Esophagus muscularis mucosa (tissue), 4 donors: Measurements from ENCODE around the gene PLA2G12A. TPM values are rescaled to one million over a fixed set of nuclear protein-coding genes. Genes with fewer than 3 reads are reported as not detected.

Source experiments
- DNase-seq: peaks from one replicate; pipeline ENCODE4 v3.0.0-alpha.2; 2017; ENCODE audit errors: extremely low spot score
- H3K27ac ChIP-seq, 4 donors: fragments of 200-600 bp; sonication (generic); replicated peaks in 1 of 4; 1 replicate in 3 of 4; 2 replicates in 1 of 4; pipeline ENCODE4 v1.5.1; 2016 to 2019; ENCODE audit warnings: mild to moderate bottlenecking in 1 of 4
- H3K27me3 ChIP-seq, 4 donors: fragments of 200-600 bp; sonication (generic); one replicate each; pipeline versions ENCODE4 v1.5.1 to v1.6.0; 2016 to 2019
- H3K36me3 ChIP-seq, 4 donors: fragments of 200-600 bp; sonication (generic); one replicate each; pipeline ENCODE4 v1.5.1; 2016 to 2019
- H3K4me1 ChIP-seq, 4 donors: fragments of 200-600 bp; sonication (generic); one replicate each; pipeline ENCODE4 v1.5.1; 2016 to 2019
- H3K4me3 ChIP-seq, 4 donors: fragments of 200-600 bp; sonication (generic); 1 replicate in 2 of 4; 2 replicates in 2 of 4; pipeline ENCODE4 v1.5.1; 2016 to 2019; ENCODE audit warnings: mild to moderate bottlenecking in 4 of 4, moderate library complexity in 1 of 4
- H3K9me3 ChIP-seq, 4 donors: fragments of 200-600 bp; sonication (generic); 1 replicate in 3 of 4; 2 replicates in 1 of 4; pipeline ENCODE4 v1.5.1; 2016 to 2019
- EP300 ChIP-seq: sonication (generic); formaldehyde crosslinking; IDR thresholded peaks from one replicate; pipeline ENCODE4 v1.6.1; 2017; ENCODE audit warnings: antibody characterized with exemption
- POLR2A ChIP-seq: fragments of 450-650 bp; IDR thresholded peaks from one replicate; pipeline ENCODE4 v1.6.1; 2017; ENCODE audit warnings: antibody characterized with exemption, moderate library complexity, mild to moderate bottlenecking, low read depth
- POLR2AphosphoS5 ChIP-seq, 2 donors: sonication (generic); formaldehyde crosslinking; IDR thresholded peaks; one replicate each; pipeline ENCODE4 v1.6.1; 2017; ENCODE audit warnings: antibody characterized with exemption in 2 of 2
- WGBS: methylation state at CpG from one replicate; pipeline ENCODE4 v1.1.5; 2018; 5-methylcytosine and 5-hydroxymethylcytosine counted together
- intact Hi-C: fragments of 100-400 bp; cut with DNase I; formaldehyde crosslinking; loops from one replicate; pipeline ENCODE4 v1.15.1; 2023
- total RNA-seq, 4 donors: library from RNA; depleted of rRNA; stranded (reverse); fragments of >200 nt; gene quantifications; one replicate each; pipeline versions ENCODE4 v1.1.0 to v1.2.1, GENCODE V29; 2016
- TF ChIP-seq, protein P1 (sequence below), 3 experiments: fragments of 200-600 bp in 2 of 3; fragments of 450-650 bp in 1 of 3; sonication (generic) in 2 of 3; IDR thresholded peaks; one replicate each; pipeline ENCODE4 v1.5.1; 2017 to 2019; ENCODE audit warnings: antibody characterized with exemption in 3 of 3, mild to moderate bottlenecking in 2 of 3, moderate library complexity in 1 of 3

Gene PLA2G12A
- total RNA-seq, 4 donors from 2014 or later: 18.8 to 24.5 (median 23.4) TPM

DNA sequence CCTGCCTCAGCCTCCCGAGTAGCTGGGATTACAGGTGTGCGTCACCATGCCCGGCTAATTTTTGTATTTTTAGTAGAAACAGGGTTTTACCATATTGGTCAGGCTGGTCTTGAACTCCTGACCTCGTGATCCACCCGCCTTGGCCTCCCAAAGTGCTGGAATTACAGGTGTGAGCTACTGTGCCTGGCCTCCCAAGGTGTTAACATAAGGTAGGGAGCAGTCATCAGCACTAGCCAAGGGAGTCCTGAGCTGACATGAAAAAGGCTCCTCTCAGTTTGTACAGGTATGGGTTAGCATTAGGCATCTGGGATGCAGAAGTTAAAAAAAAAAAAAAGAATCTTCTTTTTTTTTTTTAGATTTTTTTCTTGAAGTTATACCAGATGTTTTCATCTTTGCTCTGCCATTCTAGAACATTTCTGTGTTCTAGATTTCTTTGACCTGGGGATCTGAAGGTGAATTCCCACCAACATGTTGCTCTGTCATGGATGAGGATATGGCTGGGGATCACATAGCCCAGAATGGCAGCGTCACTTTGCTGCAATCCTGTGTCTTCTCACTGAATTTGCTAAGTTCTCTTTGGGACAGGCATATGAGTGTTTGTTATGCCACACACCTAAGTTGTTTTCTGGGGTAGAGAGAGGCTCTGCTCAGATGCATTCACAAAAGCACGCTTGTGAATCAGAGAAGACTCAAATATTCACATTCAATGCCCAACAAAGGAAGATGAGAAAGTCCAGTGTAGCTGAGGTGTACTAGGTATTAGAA, 24.4 kb upstream of the PLA2G12A start:
- WGBS: 72% methylated on average over 6 of the region's 7 CpGs
- DNase-seq: no peak
- intact Hi-C loops: no loop called here
- Histone ChIP-seq H3K4me1 (no peaks in the 10 kb centered on the region), H3K4me3 (no peak overlapping the region), H3K9me3 (no peaks in the 10 kb centered on the region), H3K36me3 (no peaks in the 10 kb centered on the region), H3K27ac (no peak overlapping the region), H3K27me3 (no peaks in the 10 kb centered on the region)
- TF ChIP-seq POLR2A: no peak
- TF ChIP-seq EP300: no peak
- TF ChIP-seq, protein P1, sequence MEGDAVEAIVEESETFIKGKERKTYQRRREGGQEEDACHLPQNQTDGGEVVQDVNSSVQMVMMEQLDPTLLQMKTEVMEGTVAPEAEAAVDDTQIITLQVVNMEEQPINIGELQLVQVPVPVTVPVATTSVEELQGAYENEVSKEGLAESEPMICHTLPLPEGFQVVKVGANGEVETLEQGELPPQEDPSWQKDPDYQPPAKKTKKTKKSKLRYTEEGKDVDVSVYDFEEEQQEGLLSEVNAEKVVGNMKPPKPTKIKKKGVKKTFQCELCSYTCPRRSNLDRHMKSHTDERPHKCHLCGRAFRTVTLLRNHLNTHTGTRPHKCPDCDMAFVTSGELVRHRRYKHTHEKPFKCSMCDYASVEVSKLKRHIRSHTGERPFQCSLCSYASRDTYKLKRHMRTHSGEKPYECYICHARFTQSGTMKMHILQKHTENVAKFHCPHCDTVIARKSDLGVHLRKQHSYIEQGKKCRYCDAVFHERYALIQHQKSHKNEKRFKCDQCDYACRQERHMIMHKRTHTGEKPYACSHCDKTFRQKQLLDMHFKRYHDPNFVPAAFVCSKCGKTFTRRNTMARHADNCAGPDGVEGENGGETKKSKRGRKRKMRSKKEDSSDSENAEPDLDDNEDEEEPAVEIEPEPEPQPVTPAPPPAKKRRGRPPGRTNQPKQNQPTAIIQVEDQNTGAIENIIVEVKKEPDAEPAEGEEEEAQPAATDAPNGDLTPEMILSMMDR (IDR thresholded peaks at IDR 0.05): no peak
- TF ChIP-seq POLR2AphosphoS5 (IDR thresholded peaks at IDR 0.05): no peak

DNA sequence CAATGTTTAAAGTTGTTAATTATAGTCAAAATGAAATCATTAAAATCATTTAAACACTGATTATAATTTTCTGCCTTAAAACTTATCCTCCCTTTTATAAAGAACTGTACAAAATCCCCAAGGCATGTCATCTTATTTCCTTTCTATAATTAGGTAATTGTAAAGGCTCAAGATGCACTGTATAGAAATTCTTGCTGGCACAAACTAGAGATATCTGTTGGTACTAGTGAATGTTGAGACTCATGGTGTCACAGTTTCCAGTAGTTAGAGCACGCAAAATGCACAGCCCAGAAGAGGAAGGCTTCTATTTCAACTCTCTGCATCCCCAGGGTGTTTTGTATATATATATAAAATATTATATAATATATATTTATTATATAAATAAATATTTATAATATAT, 22.7 kb upstream of the PLA2G12A start:
- H3K4me1 ChIP-seq: no peaks in the 10 kb centered on the region
- no peaks in the 10 kb centered on the region for H3K27me3 ChIP-seq
- 0% methylated on average over 1 of the region's 1 CpG for WGBS
- DNase-seq: no peak
- TF ChIP-seq, protein P1 (IDR thresholded peaks at IDR 0.05): no peak
- no peak for TF ChIP-seq EP300
- TF ChIP-seq POLR2A: no peak
- no peak for TF ChIP-seq POLR2AphosphoS5 (IDR thresholded peaks at IDR 0.05)
- no peaks in the 10 kb centered on the region for H3K9me3 ChIP-seq
- H3K36me3 ChIP-seq: no peaks in the 10 kb centered on the region
- no peak overlapping the region for H3K27ac ChIP-seq
- H3K4me3 ChIP-seq: no peak overlapping the region
- intact Hi-C loops: no loop called here

DNA sequence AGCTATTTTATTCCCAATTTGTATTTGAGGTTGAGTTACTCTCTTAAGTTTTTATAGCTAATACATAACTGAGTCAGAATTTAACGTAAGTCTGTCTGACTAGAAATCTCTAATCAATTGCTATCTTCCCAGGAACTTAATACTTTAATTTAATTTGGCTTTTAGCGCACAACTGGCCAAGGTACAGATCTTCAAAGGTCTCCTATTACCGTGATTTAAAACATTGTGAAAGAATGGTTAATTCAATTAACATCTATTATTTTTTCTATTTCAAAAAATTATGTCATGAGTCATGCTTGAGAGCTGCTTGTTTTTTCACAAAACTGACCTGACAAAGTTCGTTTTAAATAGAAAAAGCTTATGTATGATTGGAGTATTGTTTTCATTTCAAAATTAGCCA, 22.0 kb upstream of the PLA2G12A start:
- WGBS: 88% methylated on average over 4 of the region's 4 CpGs
- no peak overlapping the region for H3K27ac ChIP-seq
- TF ChIP-seq, protein P1 (IDR thresholded peaks at IDR 0.05): no peak
- TF ChIP-seq POLR2AphosphoS5 (IDR thresholded peaks at IDR 0.05): no peak
- TF ChIP-seq EP300: no peak
- no peak for TF ChIP-seq POLR2A
- no peaks in the 10 kb centered on the region for H3K4me1 ChIP-seq
- H3K36me3 ChIP-seq: no peaks in the 10 kb centered on the region
- no peaks in the 10 kb centered on the region for H3K9me3 ChIP-seq
- H3K27me3 ChIP-seq: no peaks in the 10 kb centered on the region
- no peak for DNase-seq
- intact Hi-C loops: no loop called here
- H3K4me3 ChIP-seq: no peak overlapping the region

DNA sequence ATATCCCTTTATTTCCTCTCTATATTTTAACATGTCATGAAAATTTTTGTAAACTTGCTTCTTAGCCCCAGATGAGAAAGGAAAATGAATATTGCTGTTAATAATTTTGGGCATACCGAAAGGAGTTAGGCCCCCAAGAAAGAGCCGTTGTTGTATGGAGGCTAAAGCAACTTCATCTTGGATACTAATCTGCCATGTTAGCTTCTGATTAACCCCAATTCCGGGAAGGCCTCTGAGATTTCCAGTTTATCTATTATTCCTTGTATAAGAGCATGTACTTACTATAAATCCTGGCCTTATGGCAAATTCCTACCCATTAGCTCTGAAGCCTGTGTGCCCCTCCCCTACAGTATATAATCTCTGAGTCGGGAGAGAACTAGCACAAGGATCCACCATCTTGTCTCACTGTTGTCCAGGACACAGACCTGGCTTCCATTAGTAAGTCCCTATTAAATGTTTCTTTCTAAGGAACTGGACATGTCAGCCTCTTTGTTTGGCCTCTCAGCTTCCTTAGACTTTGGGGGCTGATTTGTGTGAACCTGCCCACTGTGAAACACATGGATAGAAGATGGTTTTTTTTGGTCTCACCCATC, 20.9 kb upstream of the PLA2G12A start:
- H3K27ac ChIP-seq: no peak overlapping the region
- 93% methylated on average over 4 of the region's 4 CpGs for WGBS
- H3K4me3 ChIP-seq: no peak overlapping the region
- H3K36me3 ChIP-seq: no peaks in the 10 kb centered on the region
- no peaks in the 10 kb centered on the region for H3K27me3 ChIP-seq
- TF ChIP-seq EP300 (no peak), POLR2A (no peak), POLR2AphosphoS5 (IDR thresholded peaks at IDR 0.05) (no peak)
- TF ChIP-seq, protein P1 (IDR thresholded peaks at IDR 0.05): no peak
- intact Hi-C loops: no loop called here
- no peaks in the 10 kb centered on the region for H3K9me3 ChIP-seq
- DNase-seq: no peak
- no peaks in the 10 kb centered on the region for H3K4me1 ChIP-seq
